HG02678 (cell line): ENCODE results near the gene SLC39A13.

Experiments used
- ATAC-seq: cut with Tn5 transposase; IDR thresholded peaks from one replicate; pipeline ENCODE4 v1.9.1; 2021; ENCODE audit warnings: mild to moderate bottlenecking, moderate library complexity; ENCODE audit not compliant: unreplicated experiment

SLC39A13 gene

GRCh38 chr11:47426062-47426956, 17.9 kb downstream of the SLC39A13 start, which contains the start of gene PSMC3:
Gene PSMC3 (minus strand): TSS chr11:47426439. CDS start chr11:47426279, 160 bp downstream.
- peak; percentile 91 for ATAC-seq

GRCh38 chr11:47430524-47430923, 22.1 kb downstream of the SLC39A13 start:
- no peak for ATAC-seq

GRCh38 chr11:47431356-47432083, 23.1 kb downstream of the SLC39A13 start:
- no peak for ATAC-seq

GRCh38 chr11:47433157-47433556, 24.8 kb downstream of the SLC39A13 start:
- ATAC-seq: no peak

GRCh38 chr11:47434011-47434786, 25.8 kb downstream of the SLC39A13 start:
- ATAC-seq: no peak

GRCh38 chr11:47435687-47436086, 27.3 kb downstream of the SLC39A13 start:
- no peak for ATAC-seq

GRCh38 chr11:47436726-47437125, 28.3 kb downstream of the SLC39A13 start:
- no peak for ATAC-seq

- ATAC-seq: no peak
Measured at GRCh38 chr11:47437218-47437745, 28.9 kb downstream of the SLC39A13 start.

GRCh38 chr11:47437746-47438418, 29.5 kb downstream of the SLC39A13 start:
- ATAC-seq: no peak

GRCh38 chr11:47438721-47439120, 30.3 kb downstream of the SLC39A13 start:
- ATAC-seq: no peak

GRCh38 chr11:47440054-47440476, 31.7 kb downstream of the SLC39A13 start:
- no peak for ATAC-seq

- ATAC-seq: no peak
Measured at GRCh38 chr11:47441421-47441820, 33.0 kb downstream of the SLC39A13 start.

GRCh38 chr11:47442514-47442913, 34.1 kb downstream of the SLC39A13 start:
- ATAC-seq: no peak

- ATAC-seq: no peak
Measured at GRCh38 chr11:47443028-47443700, 34.8 kb downstream of the SLC39A13 start.

- no peak for ATAC-seq
Measured at GRCh38 chr11:47443817-47444216, 35.4 kb downstream of the SLC39A13 start.

- ATAC-seq: no peak
Measured at GRCh38 chr11:47445840-47446239, 37.5 kb downstream of the SLC39A13 start.

GRCh38 chr11:47446833-47447232, 38.4 kb downstream of the SLC39A13 start:
- ATAC-seq: no peak

GRCh38 chr11:47447906-47448305, 39.5 kb downstream of the SLC39A13 start:
- no peak for ATAC-seq

GRCh38 chr11:47448566-47449427, 40.4 kb downstream of the SLC39A13 start, which contains the start of gene RAPSN:
Gene RAPSN (minus strand): TSS chr11:47449136. CDS start chr11:47448964, 172 bp downstream.
- ATAC-seq: no peak
